HL-60 (cell line): Measurements from ENCODE around the gene GRID1.

Experiments
- CTCF ChIP-seq: IDR thresholded peaks from one replicate; pipeline ENCODE4 v1.5.1; 2011; ENCODE audit warnings: low read length, control low read depth, inconsistent platforms; ENCODE audit not compliant: insufficient read depth
- GABPA ChIP-seq: IDR thresholded peaks from 2 replicates; pipeline ENCODE4 v1.6.1; 2012; ENCODE audit warnings: low read depth
- POLR2AphosphoS5 ChIP-seq: IDR thresholded peaks from 2 replicates; pipeline ENCODE4 v1.6.1; 2012; ENCODE audit warnings: low read depth
- REST ChIP-seq: IDR thresholded peaks from 2 replicates; pipeline ENCODE4 v1.6.1; 2012; ENCODE audit warnings: low read depth; ENCODE audit not compliant: insufficient replicate concordance
- SPI1 ChIP-seq: IDR thresholded peaks from 2 replicates; pipeline ENCODE4 v1.6.1; 2012; ENCODE audit warnings: low read depth, mild to moderate bottlenecking, borderline replicate concordance

GRCh38 chr10:86152354-86152753 lies 214.2 kb downstream of the GRID1 start:
- TF ChIP-seq CTCF (no peak), REST (no peak), POLR2AphosphoS5 (no peak), GABPA (no peak), SPI1 (no peak)
